Ishikawa (cell line): ENCODE measurements around the gene KMO.

Experiments used
- CEBPB ChIP-seq: IDR thresholded peaks from 2 replicates; pipeline ENCODE4 v1.6.1; 2012
- CREB1 ChIP-seq: IDR thresholded peaks from 2 replicates; pipeline ENCODE4 v1.6.1; 2012; ENCODE audit warnings: low read depth
- EGR1 ChIP-seq: IDR thresholded peaks from 2 replicates; pipeline ENCODE4 v1.6.1; 2012
- EP300 ChIP-seq: IDR thresholded peaks from 2 replicates; pipeline ENCODE4 v1.6.1; 2012; ENCODE audit warnings: borderline replicate concordance
- FOXM1 ChIP-seq: IDR thresholded peaks from 2 replicates; pipeline ENCODE4 v1.6.1; 2012; ENCODE audit warnings: low read depth, borderline replicate concordance
- NFIC ChIP-seq: IDR thresholded peaks from 2 replicates; pipeline ENCODE4 v1.6.1; 2012
- RAD21 ChIP-seq: IDR thresholded peaks from 2 replicates; pipeline ENCODE4 v1.6.1; 2012; ENCODE audit warnings: low read depth
- TAF1 ChIP-seq: IDR thresholded peaks from 2 replicates; pipeline ENCODE4 v1.6.1; 2012; ENCODE audit warnings: low read depth, mild to moderate bottlenecking
- TCF12 ChIP-seq: IDR thresholded peaks from 2 replicates; pipeline ENCODE4 v1.6.1; 2012; ENCODE audit warnings: low read depth
- TEAD4 ChIP-seq: IDR thresholded peaks from 2 replicates; pipeline ENCODE4 v1.6.1; 2012
- YY1 ChIP-seq: IDR thresholded peaks from 2 replicates; pipeline ENCODE4 v1.6.1; 2012; ENCODE audit warnings: low read depth
- ZBTB7A ChIP-seq: IDR thresholded peaks from 2 replicates; pipeline ENCODE4 v1.6.1; 2012; ENCODE audit warnings: low read depth
- TF ChIP-seq, protein P1 (sequence below): IDR thresholded peaks from 2 replicates; pipeline ENCODE4 v1.6.1; 2012; ENCODE audit warnings: low read depth, mild to moderate bottlenecking
- TF ChIP-seq, protein P2 (sequence below): IDR thresholded peaks from 2 replicates; pipeline ENCODE4 v1.6.1; 2012
- TF ChIP-seq, protein P3 (sequence below): IDR thresholded peaks from 2 replicates; pipeline ENCODE4 v1.6.1; 2012

KMO gene

DNA sequence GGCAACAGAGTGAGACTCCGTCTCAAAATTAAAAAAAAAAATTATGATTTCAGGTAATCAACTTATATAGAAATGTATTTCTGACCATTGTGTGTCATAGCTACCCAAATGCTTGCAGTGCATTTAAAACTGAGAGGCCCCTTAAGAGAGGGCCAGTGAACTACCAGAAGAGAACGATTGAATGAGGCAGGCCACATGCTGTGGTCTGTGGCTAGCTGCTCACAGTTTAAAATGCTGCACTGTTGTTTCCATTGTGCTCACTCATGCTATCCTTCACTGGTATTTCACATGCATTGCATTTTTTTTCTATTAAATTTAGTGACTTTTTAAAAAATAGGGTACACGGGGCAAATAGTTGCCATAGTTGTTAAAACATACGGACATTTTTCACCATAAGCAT is 82.0 kb downstream of the KMO start:
- TF ChIP-seq TEAD4 (no peak), CEBPB (no peak), EGR1 (no peak), EP300 (no peak), TCF12 (no peak)
- TF ChIP-seq, protein P1, sequence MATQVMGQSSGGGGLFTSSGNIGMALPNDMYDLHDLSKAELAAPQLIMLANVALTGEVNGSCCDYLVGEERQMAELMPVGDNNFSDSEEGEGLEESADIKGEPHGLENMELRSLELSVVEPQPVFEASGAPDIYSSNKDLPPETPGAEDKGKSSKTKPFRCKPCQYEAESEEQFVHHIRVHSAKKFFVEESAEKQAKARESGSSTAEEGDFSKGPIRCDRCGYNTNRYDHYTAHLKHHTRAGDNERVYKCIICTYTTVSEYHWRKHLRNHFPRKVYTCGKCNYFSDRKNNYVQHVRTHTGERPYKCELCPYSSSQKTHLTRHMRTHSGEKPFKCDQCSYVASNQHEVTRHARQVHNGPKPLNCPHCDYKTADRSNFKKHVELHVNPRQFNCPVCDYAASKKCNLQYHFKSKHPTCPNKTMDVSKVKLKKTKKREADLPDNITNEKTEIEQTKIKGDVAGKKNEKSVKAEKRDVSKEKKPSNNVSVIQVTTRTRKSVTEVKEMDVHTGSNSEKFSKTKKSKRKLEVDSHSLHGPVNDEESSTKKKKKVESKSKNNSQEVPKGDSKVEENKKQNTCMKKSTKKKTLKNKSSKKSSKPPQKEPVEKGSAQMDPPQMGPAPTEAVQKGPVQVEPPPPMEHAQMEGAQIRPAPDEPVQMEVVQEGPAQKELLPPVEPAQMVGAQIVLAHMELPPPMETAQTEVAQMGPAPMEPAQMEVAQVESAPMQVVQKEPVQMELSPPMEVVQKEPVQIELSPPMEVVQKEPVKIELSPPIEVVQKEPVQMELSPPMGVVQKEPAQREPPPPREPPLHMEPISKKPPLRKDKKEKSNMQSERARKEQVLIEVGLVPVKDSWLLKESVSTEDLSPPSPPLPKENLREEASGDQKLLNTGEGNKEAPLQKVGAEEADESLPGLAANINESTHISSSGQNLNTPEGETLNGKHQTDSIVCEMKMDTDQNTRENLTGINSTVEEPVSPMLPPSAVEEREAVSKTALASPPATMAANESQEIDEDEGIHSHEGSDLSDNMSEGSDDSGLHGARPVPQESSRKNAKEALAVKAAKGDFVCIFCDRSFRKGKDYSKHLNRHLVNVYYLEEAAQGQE = no peak

DNA sequence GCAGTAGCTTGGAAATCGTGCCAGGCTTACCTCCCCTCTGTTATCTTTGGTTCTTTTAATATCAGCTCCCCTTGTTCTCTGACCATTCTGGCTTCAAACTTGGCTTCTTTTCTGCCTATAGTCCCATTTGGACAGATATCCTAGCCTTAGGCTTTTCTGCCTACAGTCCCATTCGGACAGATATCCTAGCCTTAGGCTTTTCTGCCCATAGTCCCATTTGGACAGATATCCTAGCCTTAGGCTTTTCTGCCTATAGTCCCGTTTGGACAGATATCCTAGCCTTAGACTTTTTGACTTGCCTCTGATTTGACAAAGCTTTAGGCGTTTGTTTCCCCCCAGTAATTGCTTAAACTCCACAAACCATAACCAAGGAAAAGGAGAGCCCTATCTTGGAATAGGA is 82.4 kb downstream of the KMO start:
- TF ChIP-seq TEAD4 (no peak), YY1 (no peak), ZBTB7A (no peak), RAD21 (no peak), TAF1 (no peak), TCF12 (no peak), CEBPB (no peak), FOXM1 (no peak), CREB1 (no peak), EGR1 (no peak), EP300 (no peak), NFIC (no peak)
- TF ChIP-seq, protein P2, sequence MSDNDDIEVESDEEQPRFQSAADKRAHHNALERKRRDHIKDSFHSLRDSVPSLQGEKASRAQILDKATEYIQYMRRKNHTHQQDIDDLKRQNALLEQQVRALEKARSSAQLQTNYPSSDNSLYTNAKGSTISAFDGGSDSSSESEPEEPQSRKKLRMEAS = no peak
- TF ChIP-seq, protein P1 = no peak
- TF ChIP-seq, protein P3, sequence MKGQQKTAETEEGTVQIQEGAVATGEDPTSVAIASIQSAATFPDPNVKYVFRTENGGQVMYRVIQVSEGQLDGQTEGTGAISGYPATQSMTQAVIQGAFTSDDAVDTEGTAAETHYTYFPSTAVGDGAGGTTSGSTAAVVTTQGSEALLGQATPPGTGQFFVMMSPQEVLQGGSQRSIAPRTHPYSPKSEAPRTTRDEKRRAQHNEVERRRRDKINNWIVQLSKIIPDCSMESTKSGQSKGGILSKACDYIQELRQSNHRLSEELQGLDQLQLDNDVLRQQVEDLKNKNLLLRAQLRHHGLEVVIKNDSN = no peak

DNA sequence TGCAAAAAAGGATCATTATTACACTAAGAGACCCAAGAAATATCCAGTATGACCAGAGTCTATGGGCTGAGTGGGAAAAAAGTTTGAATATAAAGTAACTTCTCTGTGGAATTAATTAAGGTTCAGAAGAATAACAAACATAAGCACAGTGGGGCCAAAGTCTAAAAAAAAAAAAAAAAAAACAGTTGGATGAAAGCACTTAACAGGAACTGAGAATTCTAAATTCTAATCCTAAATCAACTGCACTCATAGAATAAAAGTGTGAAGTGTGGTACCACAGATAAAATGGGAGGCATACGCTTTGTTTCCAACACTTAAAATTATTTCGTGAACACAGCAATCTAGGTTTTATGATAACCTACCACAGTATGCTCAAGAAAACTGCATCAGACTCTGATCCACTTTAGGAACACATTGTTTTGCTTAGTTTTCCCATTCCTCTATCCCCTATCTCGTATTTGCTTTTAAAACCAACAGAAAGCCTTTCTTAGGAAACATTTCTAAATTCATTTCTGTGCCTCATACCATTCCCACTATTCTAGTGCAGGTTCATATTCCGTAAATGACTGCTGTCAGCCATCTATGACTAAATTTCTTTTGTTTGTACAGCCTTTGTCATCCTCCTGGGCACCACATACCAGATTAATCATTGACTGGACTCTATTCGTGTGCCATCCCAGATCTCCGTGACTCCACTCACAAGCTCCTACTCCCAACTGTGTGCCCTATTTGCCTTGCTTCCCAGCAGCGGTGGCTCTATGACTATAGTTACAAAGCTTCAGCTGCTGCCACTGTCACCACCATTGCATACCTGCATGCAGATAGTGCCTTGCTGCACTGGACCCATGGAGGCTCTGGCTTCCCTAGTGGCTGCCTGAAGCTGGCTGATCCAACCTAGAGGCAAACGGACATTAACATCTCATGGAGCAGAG is 83.1 kb downstream of the KMO start:
- no peak for TF ChIP-seq TAF1
- TF ChIP-seq ZBTB7A = no peak
- no peak for TF ChIP-seq NFIC
- TF ChIP-seq TCF12 = no peak

DNA sequence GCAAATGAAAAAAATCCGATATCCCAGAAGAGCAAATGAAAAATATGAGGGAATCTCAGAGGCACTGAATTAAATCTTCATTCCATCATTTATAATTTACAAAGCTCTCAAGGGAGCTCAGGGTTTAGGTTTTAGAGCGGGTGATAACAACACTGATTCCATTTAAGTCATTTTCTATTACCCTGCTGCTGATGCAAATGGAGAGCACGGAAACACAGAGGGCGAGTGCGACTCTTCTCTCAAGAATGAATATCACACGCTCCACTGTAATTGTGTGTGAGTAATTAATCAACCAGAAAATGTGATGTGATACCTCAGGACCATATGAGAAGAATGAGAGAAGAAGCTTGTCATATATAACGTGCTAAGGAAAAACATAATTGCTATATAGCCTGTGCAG is 85.2 kb downstream of the KMO start:
- TF ChIP-seq, protein P3 = no peak
- TF ChIP-seq TAF1 (no peak), RAD21 (no peak), YY1 (no peak), NFIC (no peak), CEBPB (no peak), CREB1 (no peak), EGR1 (no peak), EP300 (no peak), FOXM1 (no peak), TCF12 (no peak), ZBTB7A (no peak), TEAD4 (no peak)
- TF ChIP-seq, protein P1 = no peak

DNA sequence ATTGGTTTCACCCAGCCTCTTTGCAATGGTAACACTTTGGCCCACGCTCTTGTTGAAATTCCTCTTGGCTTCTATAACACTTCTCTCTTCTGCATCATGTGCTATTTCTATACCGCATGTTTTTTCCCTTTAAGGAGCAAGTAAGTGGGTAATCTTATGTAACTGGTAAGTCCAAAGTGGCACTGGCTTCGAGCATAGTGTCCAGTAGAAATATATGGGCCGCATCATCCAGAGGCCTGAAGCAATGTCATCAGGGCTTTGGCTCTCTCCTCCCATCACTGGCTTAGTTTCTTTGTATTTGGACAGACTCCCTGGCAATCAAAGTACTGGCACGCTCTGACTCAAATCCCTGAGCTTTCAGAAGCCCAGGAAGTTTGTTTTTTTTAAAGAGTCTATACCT is 90.5 kb downstream of the KMO start:
- no peak for TF ChIP-seq TAF1
- no peak for TF ChIP-seq TCF12
- TF ChIP-seq, protein P3 = no peak
- no peak for TF ChIP-seq ZBTB7A
- no peak for TF ChIP-seq NFIC
- no peak for TF ChIP-seq CREB1
- TF ChIP-seq EP300 = no peak
- TF ChIP-seq TEAD4 = no peak
- TF ChIP-seq RAD21 = no peak
